Measurements from ENCODE around the gene GLP1R. TPM values are rescaled to one million over a fixed set of nuclear protein-coding genes. Genes with fewer than 3 reads are reported as not detected.
A peak's percentile ranks its signal among the peaks of the same experiment; 100 is the strongest.

Gene GLP1R
- total RNA-seq, 3 donors from 2014 or later = 0.09 to 0.14 TPM; not detected in 1

DNA sequence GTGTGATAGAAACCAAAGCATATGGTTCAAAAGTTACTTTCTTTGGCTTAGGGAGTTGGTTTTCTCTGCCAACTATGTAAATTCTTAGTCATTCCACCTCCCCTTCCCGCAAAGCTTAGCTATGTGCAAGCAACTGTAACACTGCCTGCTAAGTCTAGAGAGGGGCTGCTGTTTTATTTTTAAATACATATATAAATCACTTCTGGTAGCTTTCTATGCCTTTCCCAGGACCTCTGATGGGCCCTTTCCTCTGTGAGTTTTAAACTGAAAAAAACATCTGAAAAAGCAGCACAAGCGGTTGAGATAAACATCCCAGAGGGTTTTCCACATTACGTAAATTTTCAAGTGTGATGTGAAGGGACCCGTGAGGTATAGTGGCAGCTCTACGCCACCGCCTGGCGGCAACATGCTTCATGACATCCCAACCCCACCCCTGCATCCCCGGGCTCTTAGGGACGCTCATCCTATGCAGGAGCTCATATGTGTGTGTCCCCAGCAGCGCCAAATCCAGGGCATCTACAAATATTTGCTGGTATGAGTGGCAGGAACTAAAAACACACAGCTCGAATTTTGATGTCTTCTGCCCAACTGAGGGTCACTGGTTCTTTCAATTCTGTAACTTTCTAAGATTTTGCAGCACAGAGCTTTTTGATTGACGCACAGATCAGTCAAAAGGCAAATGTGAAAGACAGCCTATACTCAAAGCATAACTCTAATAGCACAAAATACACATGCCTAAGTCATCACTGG is 53.7 kb downstream of the GLP1R start:
- Histone ChIP-seq H3K4me3 (no peak overlapping the region), H3K36me3 (ENCODE audit: low read depth) (no peaks in the 10 kb centered on the region), H3K4me1 (ENCODE audit: low read depth) (no peaks in the 10 kb centered on the region), H3K9me3 (no peaks in the 10 kb centered on the region)
- ATAC-seq (no peak), DNase-seq (peak in 1 of 3 donors; percentile 23)
- intact Hi-C loops (cut with DNase I, micrococcal nuclease) = no loop called here
- no peak for TF ChIP-seq CTCF (IDR thresholded peaks at IDR 0.05)

DNA sequence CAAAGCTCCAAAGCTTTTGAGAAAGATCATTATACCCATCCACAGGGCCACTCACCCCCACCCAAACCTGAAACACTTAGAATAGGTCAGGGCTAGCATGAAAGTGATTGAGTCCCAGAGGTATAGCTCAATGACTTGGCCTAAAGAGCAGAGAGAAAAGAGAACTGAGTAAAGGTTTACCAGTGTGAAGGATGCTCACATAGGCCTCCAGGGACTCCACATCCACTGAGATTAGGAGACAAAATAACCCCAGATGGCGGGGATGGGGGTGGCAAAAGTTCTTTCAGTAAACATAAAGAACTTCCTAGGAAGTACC is 54.2 kb downstream of the GLP1R start:
- no peak for ATAC-seq
- no peaks in the 10 kb centered on the region for H3K9me3 ChIP-seq
- no peak for TF ChIP-seq CTCF (IDR thresholded peaks at IDR 0.05)
- no peak overlapping the region for H3K4me3 ChIP-seq
- H3K36me3 ChIP-seq (ENCODE audit: low read depth) = no peaks in the 10 kb centered on the region
- no peak for DNase-seq
- intact Hi-C loops (cut with DNase I, micrococcal nuclease) = no loop called here
- peaks cover 1% of the 10 kb centered on the region for H3K4me1 ChIP-seq (ENCODE audit: low read depth)

- no peak for ATAC-seq
These were observed 55.9 kb downstream of the GLP1R start for GRCh38 chr6:39104528-39104927.

GRCh38 chr6:39107034-39107433 is 58.5 kb downstream of the GLP1R start:
- TF ChIP-seq CTCF (IDR thresholded peaks at IDR 0.05) = no peak
- ATAC-seq (no peak), DNase-seq (no peak)
- no peaks in the 10 kb centered on the region for H3K36me3 ChIP-seq (ENCODE audit: low read depth)
- peaks cover 3% of the 10 kb centered on the region for H3K4me1 ChIP-seq (ENCODE audit: low read depth)
- no peak overlapping the region for H3K4me3 ChIP-seq
- H3K9me3 ChIP-seq = no peaks in the 10 kb centered on the region
- intact Hi-C loops (cut with DNase I, micrococcal nuclease) = no loop called here

More at GRCh38 chr6:39104528-39104927, 55.9 kb downstream of the GLP1R start:
- H3K4me1 ChIP-seq (ENCODE audit: low read depth) = peaks cover 3% of the 10 kb centered on the region
- intact Hi-C loops (cut with DNase I, micrococcal nuclease) = no loop called here
- H3K36me3 ChIP-seq (ENCODE audit: low read depth) = no peaks in the 10 kb centered on the region
- no peak overlapping the region for H3K4me3 ChIP-seq
- no peak for DNase-seq
- no peak for TF ChIP-seq CTCF (IDR thresholded peaks at IDR 0.05)
- no peaks in the 10 kb centered on the region for H3K9me3 ChIP-seq

DNA sequence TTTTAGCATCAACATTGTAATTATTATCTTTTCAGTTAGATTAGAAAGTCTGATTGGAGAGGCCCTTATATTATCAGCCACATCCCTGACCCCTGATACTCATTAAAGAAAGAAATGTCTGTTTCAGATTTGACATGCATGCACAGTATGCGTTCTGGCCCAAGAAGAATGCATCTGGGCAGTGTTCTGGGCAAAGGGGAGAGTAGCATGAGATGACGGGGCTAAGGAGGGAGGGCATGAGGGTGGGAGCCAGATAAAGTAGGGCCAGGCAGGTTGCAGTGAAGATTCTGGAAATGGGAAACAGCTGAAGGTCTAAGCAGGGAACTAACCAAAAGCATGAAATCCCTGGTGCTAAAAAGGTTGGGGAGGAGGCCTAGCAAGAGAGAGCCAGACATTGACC is 59.1 kb downstream of the GLP1R start:
- Histone ChIP-seq H3K36me3 (ENCODE audit: low read depth) (no peaks in the 10 kb centered on the region), H3K9me3 (no peaks in the 10 kb centered on the region), H3K4me1 (ENCODE audit: low read depth) (peaks cover 3% of the 10 kb centered on the region), H3K4me3 (no peak overlapping the region)
- no peak for TF ChIP-seq CTCF (IDR thresholded peaks at IDR 0.05)
- intact Hi-C loops (cut with DNase I, micrococcal nuclease) = no loop called here
- DNase-seq (no peak), ATAC-seq (no peak)
